Mammary epithelial cell (primary cell): ENCODE data around the gene DLG5.

Source experiments
- EZH2 ChIP-seq: IDR thresholded peaks from 2 replicates; pipeline ENCODE4 v1.6.1; 2012; ENCODE audit warnings: low read length, inconsistent platforms, borderline replicate concordance
- TF ChIP-seq, protein P1 (sequence below), 2 donors: IDR thresholded peaks in 1 of 2; conservative IDR thresholded peaks in 1 of 2; 2 replicates each; pipeline ENCODE4 v1.5.1; 2011 to 2012; ENCODE audit warnings: inconsistent platforms in 2 of 2, low read length in 2 of 2, mild to moderate bottlenecking in 2 of 2, control low read depth in 1 of 2, low read depth in 1 of 2; ENCODE audit not compliant: insufficient read depth in 1 of 2; ENCODE audit errors: extremely low read depth in 1 of 2

DNA sequence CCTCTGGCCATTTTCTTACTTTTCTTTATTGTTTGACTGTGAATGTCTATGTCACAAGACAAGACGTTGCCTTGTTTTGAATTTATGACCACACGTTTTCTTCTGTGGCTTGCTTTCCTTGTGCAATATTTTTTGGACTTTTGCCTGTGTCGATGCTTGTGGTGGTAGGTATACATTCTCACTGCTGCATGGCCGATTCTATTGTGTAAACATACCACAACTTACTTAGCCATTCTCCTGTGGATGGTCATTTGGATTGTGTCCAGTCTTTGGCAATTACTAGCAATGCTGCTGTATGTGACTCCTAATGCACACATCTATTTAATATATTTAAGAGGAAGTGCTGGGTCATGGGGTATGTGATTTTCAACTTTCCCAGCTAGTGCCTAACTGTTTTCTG lies 18.0 kb upstream of the DLG5 start:
- TF ChIP-seq, protein P1, sequence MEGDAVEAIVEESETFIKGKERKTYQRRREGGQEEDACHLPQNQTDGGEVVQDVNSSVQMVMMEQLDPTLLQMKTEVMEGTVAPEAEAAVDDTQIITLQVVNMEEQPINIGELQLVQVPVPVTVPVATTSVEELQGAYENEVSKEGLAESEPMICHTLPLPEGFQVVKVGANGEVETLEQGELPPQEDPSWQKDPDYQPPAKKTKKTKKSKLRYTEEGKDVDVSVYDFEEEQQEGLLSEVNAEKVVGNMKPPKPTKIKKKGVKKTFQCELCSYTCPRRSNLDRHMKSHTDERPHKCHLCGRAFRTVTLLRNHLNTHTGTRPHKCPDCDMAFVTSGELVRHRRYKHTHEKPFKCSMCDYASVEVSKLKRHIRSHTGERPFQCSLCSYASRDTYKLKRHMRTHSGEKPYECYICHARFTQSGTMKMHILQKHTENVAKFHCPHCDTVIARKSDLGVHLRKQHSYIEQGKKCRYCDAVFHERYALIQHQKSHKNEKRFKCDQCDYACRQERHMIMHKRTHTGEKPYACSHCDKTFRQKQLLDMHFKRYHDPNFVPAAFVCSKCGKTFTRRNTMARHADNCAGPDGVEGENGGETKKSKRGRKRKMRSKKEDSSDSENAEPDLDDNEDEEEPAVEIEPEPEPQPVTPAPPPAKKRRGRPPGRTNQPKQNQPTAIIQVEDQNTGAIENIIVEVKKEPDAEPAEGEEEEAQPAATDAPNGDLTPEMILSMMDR (conservative IDR thresholded peaks at IDR 0.05 in 1 of 2, IDR thresholded peaks at IDR 0.05 in 1 of 2; ENCODE audit: extremely low read depth in 1 of 2, insufficient read depth in 1 of 2, low read depth in 1 of 2, low read length in 2 of 2) = no peak
- no peak for TF ChIP-seq EZH2
